GM19468 (cell line): Measurements from ENCODE around the gene VSX1.

ENCODE experiments used
- ATAC-seq: cut with Tn5 transposase; IDR thresholded peaks from one replicate; pipeline ENCODE4 v1.9.1; 2021; ENCODE audit warnings: mild to moderate bottlenecking, moderate library complexity, moderate number of reproducible peaks; ENCODE audit not compliant: unreplicated experiment; ENCODE audit errors: extremely low read depth

The VSX1 gene

DNA sequence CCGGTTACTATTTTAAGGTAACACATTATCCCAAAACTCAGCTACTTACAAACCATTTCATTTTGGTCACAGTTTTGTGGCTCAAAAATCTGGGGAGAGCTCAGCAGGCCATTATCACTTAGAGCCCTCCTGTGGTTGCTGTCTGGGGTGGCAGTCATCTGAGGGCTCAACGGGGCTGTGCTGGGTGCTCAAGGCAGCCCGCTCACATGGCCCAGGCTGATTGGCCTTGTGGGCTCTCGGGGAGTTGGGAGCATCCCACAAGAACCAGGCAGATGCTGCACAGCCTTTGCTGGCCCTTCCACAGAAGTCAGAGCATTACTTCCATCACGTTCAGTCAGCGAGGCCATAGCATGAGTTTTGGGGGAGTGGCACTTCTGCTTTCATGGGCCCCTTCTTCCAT lies 6.3 kb upstream of the VSX1 start:
- no peak for ATAC-seq

DNA sequence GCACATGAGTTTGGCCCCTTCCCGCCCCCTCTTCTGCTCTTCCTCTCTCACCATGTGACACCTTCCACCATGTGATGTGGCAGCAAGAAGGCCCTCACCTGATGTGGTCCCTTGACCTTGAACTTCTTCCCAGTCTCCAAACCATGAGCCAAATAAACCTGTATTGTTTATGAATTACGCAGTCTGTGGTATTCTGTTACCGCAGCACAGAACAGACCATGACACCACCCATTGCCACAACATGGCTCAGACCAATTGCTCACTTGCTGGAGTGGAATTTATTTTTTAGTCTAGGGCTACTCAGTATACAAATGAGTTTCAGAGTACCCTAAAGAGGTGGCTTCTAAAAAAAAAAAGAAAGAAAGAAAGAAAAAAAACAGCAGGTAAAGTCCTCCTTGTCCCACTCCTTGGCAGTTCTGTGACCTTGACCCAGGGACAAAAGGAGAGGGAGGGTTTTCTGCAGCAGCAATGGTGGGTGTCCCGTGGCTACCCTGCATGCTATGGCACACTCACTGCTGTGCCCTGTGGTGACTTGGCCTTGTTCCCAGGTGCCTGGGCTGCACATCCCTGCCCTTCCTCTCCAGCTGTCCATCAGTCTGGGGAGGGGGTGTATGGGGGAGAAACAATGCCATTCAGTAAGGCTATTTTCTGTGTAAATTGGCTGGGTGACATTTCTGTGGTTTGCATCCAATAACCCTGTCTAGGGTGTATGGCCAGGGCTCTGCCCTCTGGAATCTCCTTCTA lies 5.4 kb upstream of the VSX1 start:
- ATAC-seq = no peak

DNA sequence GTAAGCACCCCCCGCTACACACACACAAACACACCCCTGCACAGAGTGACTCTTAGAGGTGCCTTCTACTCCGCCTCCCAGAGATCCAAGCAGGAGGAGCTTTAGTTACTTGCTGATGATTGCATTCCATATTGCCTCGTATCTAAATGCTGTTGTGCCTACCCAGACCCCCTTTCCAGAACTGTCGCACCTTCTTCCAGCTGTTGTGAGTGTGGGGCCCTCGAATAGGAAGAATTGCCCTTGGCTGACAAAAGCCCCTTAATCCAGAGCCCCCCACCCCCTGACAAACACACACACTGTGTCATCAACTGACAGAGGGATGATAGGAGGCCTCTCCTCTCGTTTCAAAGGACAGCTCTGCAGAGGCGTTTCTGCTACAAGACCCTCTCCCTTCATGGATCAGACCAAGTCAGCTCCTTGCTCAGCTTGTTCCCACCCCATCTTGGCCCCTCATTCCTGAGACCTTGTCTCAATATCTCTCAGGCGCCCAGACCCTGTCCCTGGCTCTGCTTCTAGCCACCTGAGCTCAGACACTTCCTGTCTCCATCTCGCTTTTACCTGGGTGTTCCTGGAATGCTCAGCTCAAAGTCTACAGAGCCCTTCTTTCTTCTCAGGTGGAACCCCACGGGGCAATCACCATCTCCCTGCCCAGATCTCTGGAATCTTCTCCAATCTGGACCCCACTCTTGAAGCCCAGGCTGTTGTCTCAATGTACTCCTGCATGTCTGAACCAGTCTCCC lies 4.0 kb upstream of the VSX1 start:
- ATAC-seq = no peak

DNA sequence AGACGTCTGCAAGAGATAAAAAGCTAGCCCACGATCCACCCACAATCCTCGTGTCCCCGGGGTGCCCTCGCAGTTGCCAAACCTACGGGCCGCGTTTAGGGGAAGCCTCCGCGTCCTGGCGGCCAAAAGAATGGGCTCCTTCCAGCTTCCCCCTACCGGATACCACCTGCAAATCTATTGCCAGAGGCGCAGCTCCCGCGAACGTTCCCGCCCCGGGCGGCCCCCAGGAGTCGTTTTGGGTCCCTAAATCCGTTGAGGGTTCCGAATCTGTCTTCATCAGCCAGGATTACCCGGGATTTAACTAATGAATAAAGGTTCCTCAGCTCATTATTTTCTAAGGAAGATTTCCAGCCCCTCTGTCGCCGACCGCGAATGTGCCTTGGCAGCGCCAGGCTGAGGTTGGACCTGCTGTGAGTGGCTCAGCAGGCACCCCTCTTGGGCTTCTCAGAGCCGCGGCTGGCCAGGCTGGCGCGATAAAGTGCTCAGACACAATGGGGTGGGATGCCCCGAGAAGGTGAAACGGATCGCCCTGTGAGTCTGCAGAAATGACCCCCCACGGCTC lies 2.8 kb upstream of the VSX1 start:
- ATAC-seq = no peak

DNA sequence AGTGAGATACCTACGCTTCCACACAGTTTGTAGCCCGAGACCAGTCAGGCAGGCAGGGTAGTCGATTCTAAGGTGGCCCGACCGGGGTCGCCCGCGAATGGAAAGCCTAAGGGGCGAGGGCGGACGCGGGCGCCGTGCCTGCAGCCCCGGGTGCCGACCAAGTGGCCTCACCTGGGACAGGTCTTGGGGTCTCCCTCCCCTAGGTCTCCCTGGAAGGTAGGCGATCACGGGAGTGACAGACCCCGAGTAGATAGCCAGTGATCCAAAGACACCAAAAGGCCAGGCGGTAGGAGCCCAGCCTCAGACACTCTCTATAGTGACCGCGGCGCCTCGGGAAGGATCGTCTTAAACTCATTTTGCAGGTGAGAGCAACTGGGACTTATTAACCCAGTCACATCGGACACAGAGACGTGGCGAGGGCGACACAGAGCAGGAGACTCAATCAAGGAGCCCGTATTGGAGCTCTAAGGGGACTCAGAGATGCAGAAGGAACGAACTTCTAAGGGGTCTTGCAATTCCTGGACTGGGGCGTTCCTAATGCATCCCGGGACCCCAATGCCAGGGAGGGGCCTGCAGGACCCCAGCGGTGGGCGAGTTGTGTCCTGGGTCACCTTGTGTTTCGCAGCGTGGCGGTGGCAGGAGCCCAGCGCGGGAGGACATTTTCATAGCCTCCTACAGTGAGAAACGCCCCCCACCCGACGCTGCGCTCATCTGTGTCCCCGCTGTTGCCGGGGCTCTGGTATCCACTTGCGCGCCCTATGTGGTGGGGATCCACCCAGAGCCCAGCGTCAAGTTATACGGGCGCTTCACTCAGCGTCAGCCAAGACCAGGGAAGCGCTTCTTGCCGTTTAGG lies 2.1 kb upstream of the VSX1 start:
- no peak for ATAC-seq

DNA sequence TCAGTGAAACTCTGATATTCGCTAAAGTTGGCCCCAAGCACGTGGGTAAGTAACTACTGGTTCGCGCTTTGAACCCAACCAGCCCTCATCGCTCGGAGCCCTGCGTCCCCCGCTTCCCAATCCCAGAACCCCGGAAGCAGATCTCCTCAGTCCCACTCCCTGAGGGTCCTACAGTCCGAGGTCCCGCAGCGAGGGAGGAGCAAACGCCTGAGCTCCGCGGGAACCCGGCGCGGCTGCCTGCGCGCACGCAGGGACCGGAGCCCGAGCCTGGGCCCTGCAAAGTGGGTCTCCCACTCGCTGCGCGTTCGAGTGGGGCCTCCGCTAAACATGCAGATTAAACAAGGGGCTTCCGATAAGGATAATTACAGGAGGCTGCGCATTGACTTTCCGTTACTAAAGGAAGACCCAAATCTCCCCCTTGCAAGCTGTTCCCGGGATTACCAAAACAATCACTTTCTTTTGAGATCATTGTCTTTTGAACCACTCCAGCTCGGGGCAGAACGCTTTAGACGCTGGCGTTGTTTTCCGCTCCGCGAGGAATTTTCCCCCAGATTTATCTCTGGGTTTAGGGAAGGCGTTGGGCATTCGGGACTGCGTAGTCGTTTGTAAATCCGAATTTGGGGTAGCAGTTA lies 1.3 kb upstream of the VSX1 start:
- ATAC-seq = no peak

DNA sequence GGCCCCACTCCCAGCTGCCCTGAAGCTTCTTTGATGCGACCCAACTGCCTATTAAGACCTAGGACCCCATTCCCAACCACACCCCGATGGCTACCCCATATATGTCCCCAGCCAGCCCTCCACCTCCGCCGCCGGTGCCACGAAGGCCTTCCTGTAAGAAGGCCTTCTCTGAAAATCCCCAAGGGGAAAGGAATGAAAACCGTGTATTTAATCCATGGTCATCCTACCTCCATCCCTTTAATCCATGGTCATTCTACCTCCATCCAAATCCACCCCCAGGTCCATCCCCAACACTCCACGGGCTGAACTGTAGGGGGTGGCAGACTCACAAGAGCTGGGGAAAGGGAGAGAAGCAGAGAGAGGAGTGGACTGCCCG lies 545 bp upstream of the VSX1 start:
- no peak for ATAC-seq

DNA sequence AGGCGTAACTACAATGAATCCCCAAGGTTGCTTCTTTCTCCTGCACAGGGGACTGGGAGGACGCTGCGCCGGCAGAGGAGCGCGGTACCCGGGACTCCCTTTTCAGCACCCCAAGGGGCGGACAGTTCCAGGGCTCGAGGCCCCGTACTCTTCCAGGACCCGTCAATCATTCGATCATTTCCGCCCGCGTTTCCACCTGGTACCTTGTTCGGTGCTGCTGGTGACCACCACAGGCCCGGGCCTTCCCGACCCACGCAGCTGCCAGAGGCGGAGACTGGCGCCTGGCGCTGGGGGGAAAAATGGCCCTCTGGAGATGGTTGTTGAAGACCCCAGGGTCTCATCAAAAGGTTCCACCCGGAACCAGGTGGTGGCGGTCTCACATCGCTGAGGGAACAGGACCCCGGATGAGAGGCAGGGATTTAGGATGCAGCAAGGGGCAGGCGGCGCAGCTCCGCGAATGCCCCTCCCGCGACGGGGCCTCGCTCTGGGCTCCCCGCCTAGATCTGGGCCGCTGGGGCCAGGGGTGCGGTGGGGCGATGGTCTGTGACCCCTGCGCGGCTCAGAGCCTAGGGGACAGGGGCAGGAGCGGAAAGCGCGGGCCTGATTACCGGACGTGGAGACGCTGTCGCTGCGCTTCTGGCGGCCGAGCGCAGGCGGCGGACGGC lies 744 bp downstream of the VSX1 start:
- ATAC-seq = no peak

DNA sequence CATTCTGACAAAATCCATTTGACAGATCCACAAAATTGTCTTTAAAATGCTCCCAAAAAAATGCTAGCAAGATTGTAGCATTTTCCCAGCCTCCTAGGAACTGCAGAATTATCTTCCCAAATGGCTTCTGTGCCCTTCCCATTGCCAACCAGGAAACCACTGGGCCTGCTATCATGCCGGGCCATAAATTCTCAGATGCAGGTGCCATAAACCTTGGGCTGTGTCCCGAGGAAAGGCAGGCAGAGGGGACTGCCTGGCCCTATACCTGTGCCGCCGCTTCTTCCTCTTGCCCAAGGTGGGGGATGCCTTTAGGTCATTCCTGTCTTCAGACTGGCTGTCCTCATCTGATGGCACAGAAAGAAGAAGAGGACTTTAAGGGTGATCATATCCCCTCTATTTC lies 2.8 kb downstream of the VSX1 start:
- ATAC-seq = no peak

DNA sequence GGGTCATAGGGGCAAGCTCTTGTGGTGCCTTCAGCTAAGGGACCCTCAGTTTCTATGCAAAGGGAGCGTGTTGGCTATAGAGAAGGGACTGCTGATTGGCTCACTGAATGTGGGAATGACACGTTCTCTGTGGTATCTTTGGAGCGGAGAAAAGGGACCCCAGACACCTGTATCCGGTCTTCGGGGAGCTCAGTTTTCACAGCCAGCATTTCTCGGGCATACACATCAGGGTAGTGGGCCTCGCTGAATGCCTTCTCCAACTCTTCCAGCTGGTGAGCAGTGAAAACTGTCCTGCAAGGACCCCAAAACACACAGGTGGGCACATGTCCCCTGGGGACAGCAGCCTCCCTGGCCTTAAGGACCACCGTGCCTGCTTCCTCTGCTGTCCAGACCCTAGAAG lies 3.3 kb downstream of the VSX1 start:
- no peak for ATAC-seq

DNA sequence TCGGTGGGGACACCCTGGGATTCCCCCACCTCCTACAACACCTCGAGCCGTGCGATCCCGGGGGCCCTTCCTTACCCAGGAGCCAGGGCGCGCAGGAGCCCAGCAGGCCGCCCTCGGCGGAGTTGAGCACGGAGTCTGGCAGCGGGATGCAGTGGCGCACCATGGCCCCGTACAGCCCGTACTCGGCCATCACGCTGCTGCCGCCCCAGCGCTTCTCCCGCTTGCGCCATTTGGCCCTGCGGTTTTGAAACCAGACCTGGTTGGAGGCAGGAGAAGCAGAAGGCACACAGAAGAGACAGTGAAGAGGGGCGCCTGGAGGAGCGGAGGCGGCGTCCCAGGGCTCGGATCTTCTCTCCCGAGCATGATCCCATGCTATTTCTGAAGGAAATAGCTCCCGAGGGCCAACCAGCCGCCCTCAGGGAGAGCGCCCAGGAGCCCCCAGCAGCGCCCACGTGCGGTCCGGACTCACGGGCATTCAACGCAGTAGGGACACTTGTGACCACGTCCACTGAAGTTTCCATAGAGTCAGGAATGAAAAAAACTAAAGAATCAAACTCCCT lies 4.3 kb downstream of the VSX1 start:
- no peak for ATAC-seq

DNA sequence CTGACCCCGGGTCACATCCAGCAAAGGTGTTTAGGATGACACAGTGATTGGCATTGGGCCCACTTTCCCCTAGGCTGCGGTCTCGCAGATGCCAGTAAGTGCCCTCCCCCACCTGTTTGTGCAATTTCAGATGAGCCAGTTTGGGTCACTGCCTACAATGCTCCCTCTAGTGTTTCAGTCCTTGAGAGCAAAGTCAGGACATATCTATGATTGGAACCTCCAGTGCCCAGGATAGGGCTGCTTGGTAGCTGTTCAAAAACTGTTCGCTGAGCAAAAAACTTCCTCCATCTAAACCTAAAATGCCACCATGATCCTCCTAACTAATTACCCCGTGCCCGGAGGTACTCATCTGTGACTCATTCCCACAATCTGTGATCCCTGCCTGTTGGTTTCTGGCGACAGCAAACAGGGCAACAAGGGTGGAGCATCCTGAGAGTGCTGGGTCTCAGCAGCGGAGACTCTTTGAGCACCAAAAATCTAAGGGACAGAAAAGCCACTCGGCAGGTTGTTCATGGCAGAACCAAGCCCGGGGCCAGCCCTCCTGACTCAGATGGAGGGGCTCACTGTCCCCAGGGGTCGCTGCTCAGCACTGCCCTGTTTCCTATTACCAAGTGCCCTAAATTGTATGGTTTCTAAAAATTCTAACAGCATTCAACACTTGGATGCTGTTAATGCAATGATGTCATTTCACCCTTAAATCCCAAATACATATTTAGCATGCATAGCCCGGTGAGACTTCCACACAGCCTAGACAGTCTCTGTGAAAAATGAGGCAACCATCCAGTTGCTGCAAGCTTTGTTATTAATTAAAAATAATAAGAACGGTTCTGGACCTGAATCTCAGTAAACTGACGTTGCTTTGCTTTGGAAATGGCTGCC lies 5.0 kb downstream of the VSX1 start:
- ATAC-seq = no peak

DNA sequence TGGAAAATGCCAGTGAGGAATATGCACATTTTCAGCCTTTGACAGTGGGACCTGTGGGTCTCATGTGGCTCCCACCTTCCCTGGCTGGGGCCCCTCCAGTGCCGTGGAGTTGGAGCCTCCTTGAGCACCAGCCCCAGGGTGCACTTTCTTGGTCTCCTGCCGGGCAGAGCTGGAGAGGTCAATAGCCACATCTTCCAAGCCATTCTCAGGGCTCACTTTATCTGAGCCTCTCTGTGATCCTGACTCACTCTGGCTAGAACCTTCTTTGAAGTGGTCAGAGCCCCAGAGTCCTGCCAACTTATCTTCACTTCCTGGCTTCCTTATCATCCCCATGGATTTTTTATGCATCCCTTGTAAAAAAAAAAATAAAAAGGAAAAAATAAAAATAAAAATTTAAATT lies 5.7 kb downstream of the VSX1 start:
- ATAC-seq = no peak

DNA sequence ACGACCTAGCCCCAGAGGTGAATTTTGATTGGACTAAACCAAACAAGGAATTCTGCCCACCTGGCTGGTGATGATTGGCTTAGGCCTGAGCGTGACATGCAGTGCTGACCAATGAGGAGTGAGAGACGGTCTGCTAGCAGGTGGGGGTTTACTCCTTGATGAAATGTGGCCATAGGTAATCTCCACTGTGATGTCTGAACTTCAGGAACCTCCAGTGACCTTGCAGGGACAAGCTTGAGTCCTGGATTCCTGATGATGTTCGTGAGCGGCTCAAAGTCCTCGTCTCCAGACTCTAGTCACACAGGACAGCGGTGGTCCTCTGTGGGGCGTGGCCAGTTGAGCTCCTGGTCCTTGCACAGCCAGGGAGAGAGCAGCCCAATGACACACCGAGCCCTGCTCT lies 8.4 kb downstream of the VSX1 start:
- ATAC-seq = no peak

DNA sequence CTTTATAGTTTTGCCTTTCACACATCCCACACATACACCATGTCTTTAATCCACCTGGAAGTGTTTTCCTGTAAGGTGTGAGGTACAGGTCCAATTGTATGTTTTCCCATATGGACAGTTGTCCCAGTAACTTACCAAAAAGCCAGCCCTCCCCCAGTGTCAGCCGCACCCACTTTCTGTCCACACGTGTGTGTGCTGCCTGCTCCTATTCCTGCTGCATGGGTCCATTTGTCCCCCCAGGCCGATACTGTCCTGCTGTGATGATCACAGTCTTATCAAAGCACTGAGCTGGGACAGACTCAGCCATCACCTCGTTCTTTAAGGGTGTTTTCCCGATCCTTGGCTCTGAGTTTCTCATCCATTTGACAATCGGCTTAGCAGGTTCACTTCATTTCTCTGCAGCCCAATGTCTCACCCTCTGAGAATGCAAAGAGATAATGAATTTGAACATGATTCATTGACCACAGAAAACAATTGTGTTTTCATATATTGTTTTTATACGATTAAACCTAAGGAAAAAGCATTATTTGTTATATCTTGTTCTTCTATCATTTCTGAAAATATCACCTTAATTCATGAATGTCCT lies 9.6 kb downstream of the VSX1 start:
- ATAC-seq = no peak

DNA sequence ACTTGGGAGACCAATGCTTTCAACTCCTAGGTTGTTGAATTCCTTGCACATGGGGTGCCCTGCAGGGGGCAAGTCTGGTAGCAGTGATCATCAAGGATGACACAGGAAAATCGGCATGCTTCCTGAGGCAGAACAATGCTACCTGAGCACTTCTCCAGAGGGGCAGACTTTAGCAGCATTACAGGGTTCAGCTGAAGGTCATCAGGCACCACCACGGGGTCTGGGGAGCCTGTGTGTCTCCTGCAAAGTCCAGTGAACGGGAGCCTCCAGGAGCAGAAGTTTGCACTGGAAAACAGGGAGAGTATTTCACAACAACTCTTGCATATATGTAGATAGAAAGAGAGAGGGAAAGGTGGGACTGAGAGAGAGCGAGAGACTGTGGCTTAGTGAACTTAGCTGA lies 10.2 kb downstream of the VSX1 start:
- ATAC-seq = no peak

DNA sequence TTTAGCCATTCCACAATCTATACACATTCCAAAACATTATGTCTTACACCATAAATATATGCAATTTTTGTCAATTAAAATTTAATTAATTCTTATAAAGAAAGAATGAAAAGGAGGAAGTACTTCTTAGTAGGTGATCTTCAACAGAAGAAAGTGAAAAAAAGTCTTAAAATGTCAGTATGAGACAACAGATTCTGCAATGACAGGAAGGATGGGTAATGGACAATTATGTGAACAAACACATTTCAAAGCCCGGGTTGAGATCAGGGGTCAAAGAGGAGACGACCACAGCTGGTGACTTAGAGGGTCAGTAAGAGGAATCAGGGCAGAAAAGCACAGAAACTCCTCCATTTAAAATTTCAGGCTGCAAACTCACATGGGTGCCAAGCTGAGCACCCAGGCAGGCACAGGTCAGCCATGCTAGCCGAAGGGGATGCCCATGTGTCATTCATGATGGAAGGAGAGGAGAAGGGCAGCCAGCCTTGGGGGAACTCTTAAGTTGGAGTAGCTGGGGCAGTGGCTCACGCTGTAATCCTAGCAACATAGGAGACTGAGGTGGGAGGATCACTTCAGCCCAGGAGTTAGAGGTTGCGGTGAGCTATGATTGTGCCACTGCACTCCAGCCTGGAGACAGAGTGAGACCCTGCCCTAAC lies 11.0 kb downstream of the VSX1 start:
- no peak for ATAC-seq
